Activated T-helper 17 cell treated with anti-CD3 and anti-CD28 coated beads, Interleukin-2, amount 50 U/mL, for 72 hours (primary cell): ENCODE data around the gene KLHL3. TPM values are rescaled to one million over a fixed set of nuclear protein-coding genes. Genes with fewer than 3 reads are reported as not detected.

Experiments used
- ATAC-seq: fragments of 150-1000 bp; cut with Tn5 transposase; replicated peaks from 2 replicates; pipeline ENCODE4 v1.10.0; 2021; ENCODE audit warnings: mild to moderate bottlenecking, moderate library complexity
- H3K27ac Mint-ChIP-seq: one replicate; pipeline ENCODE4 v1.8.0; 2022; ENCODE audit warnings: mixed read lengths
- H3K27me3 Mint-ChIP-seq: one replicate; pipeline ENCODE4 v1.8.0; 2022; ENCODE audit warnings: mixed read lengths
- H3K36me3 Mint-ChIP-seq: one replicate; pipeline ENCODE4 v1.8.0; 2022; ENCODE audit warnings: low read depth, mild to moderate bottlenecking, mixed read lengths
- H3K4me1 Mint-ChIP-seq: one replicate; pipeline ENCODE4 v1.8.0; 2022; ENCODE audit warnings: mixed read lengths
- H3K4me3 Mint-ChIP-seq: one replicate; pipeline ENCODE4 v1.8.0; 2022; ENCODE audit warnings: mild to moderate bottlenecking, mixed read lengths
- H3K9me3 Mint-ChIP-seq: one replicate; pipeline ENCODE4 v1.8.0; 2022; ENCODE audit warnings: mixed read lengths
- total RNA-seq, 2 donors: library from RNA; stranded (reverse); gene quantifications; one replicate each; pipeline ENCODE4 v1.2.3, GENCODE V29; 2022

Gene KLHL3
- total RNA-seq, 2 donors from 2014 or later: 5.3 to 9.5 TPM

DNA sequence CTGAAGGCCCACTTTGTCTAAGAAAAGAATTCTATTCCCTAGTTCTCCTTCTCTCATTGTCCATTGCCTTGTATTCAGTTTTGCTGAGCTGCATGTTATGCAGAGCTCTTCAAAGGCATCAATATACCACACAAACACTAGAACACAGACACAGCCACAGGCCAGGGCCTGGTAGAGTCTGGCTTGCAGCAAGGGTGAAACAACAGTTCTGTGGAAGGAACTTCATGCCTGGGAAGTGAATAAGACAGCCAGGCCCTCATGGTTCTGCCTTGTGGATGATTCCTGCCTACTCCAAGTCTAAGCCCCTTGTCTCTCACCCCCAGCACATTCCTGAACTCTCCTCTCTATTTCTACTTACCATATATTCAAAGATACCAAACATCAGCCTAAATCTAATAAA, 30.8 kb downstream of the KLHL3 start:
- peak overlapping the region; percentile 15 for H3K27ac Mint-ChIP-seq

DNA sequence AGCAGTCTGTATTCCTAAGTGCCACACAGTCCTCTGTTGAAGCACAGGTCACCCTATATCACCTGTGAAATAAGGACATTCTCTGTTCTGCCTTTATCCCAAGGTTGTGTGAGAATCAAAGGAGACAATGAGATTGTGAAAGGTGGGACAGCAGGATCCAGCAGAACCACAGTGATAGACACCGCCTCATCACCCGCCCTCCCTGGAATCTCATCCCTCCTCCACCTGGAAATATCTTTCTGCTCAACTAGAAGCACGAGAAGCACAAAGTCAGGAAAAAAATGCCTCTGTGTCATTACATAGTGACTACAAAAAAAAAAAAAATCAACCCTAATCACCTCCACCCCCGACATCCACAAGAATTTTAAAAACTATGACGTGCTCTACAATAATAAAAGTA, 32.3 kb downstream of the KLHL3 start:
- ATAC-seq: no peak

More for the DNA sequence above, 30.8 kb downstream of the KLHL3 start:
- Mint-ChIP-seq H3K4me3 (no peak overlapping the region), H3K36me3 (peaks cover 7% of the 10 kb centered on the region), H3K4me1 (no peaks in the 10 kb centered on the region), H3K9me3 (no peaks in the 10 kb centered on the region), H3K27me3 (no peaks in the 10 kb centered on the region)
- no peak for ATAC-seq

DNA sequence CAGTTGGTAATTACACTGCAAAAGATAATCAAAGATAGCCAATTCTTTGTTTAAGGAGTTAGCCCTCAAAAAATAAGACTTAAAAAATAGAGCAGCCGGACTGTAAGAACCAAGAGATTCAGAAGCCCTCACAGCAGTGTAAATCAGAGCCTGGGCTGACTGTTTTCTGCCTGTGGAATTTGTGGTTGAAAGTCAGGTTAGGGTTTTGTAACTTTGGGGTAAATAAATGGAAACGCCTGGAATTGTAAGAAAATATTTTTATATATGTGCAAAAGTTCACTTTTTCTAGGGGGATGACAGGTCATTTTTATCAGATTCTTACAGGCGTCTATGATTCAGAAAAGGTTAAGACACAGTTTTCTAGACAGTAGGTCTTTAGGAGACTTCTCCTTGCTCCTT, 35.6 kb downstream of the KLHL3 start:
- peaks cover 7% of the 10 kb centered on the region for H3K36me3 Mint-ChIP-seq
- H3K9me3 Mint-ChIP-seq: no peaks in the 10 kb centered on the region
- no peak overlapping the region for H3K4me3 Mint-ChIP-seq
- H3K27me3 Mint-ChIP-seq: no peaks in the 10 kb centered on the region
- ATAC-seq: no peak
- peaks cover 22% of the 10 kb centered on the region for H3K4me1 Mint-ChIP-seq
- H3K27ac Mint-ChIP-seq: no peak overlapping the region

More for the DNA sequence above, 32.3 kb downstream of the KLHL3 start:
- H3K27ac Mint-ChIP-seq: no peak overlapping the region
- H3K4me3 Mint-ChIP-seq: no peak overlapping the region
- peaks cover 7% of the 10 kb centered on the region for H3K36me3 Mint-ChIP-seq
- no peaks in the 10 kb centered on the region for H3K9me3 Mint-ChIP-seq
- H3K4me1 Mint-ChIP-seq: no peaks in the 10 kb centered on the region
- no peaks in the 10 kb centered on the region for H3K27me3 Mint-ChIP-seq

DNA sequence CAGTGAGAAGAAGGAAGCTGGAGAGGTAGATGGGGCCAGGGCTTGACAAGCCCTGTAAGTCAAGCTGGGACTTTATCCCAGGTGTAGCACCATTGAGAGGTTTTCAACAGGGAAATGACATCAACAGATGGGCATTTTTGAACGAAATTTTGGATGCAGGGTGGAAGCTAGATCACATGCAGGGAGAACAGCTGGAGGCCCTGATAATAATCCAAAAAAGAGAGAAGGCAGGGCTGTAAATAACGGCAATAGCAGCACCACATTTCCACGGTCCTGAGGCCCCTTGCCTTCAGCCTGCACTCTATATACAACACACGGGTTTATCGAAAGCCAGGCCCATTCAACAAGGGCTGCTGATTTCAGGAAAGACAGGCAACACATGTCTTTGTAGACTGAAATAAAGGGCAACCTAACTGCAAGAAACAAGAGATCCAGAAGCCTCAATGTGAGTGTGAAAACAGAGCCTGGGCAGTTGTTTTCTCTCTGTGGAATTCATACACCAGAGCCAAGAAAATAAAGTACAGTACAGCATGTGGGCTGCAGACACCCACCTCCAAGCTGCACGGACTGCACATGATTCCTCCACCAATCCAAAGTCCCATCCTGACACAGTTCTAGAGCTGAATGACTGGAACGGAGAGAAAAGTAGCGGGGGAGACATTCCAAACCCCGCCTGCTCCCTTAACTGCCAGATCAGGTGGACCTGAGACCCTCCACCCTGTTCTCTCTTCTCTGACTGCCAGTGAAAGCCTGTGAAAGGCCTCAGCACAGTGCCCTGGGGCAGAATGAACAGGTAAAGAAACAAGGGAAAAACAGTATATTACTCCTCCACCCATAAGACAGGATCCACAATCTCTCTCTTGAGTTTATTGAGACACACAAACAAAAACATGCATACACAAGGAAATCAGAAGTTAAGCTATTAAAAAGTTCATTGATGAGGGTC, 36.3 kb downstream of the KLHL3 start:
- no peak for ATAC-seq
- Mint-ChIP-seq H3K27ac (peak overlapping the region; percentile 18), H3K27me3 (no peaks in the 10 kb centered on the region), H3K4me1 (peaks cover 28% of the 10 kb centered on the region), H3K4me3 (no peak overlapping the region), H3K36me3 (peaks cover 6% of the 10 kb centered on the region), H3K9me3 (no peaks in the 10 kb centered on the region)

DNA sequence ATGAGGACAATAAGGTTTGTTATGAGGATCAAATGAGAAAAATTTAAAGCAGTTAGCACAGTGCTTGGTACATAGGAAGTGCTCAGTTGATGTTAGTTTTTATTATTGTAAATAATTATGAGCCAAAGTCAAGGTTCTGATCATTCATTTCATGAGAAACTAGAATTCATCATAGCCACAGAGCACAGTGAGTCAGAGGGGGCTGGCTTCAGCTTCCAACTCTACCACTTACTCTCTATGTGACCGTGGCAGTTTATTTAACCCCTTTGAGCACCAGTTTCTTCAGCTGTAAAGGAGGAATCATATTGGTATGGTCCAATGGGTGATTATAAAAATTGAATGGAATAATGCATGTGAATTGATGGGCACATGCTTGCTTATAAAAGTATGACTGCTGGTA, 39.4 kb downstream of the KLHL3 start:
- H3K27me3 Mint-ChIP-seq: no peaks in the 10 kb centered on the region
- peaks cover 47% of the 10 kb centered on the region for H3K4me1 Mint-ChIP-seq
- peak overlapping the region; percentile 86 for H3K27ac Mint-ChIP-seq
- H3K9me3 Mint-ChIP-seq: no peaks in the 10 kb centered on the region
- peak overlapping the region; percentile 76 for H3K4me3 Mint-ChIP-seq
- H3K36me3 Mint-ChIP-seq: peaks cover 20% of the 10 kb centered on the region
- peak; percentile 99 for ATAC-seq

DNA sequence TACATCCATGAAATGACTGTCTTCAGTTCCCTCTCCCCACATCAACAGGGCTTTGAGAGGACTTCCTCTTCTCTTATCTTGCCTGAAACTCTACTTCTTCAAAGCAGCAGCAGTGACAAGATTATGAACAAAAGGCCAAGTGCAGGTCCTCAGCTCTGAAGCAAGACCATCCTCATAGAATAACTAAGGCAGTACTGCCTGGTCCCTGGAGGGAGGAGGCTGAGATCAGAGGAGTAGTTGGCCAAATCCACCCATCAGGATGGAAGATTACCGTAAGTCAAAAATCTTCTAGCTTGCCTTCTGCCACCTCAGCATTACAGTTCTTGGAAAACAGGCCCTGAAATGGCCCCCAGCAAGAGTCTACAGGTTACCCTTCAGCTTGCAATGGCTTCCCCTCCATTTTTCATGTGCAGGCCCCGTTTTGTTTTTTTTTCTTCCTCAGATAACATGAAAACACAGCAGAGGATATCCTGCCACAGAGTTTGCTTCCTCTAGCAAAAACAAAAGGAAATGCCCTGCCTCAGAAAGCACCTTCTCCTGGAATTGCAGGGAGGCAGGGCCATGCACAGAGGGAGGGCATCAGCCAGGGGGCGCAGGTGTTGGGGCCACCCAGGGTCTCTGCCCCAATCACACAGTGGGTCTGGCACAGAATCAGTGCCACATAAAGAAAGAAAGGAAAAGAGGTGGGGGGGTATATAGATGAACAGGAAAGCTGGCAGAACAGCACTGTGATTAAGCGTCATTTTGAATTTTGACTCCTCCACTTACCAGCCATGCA, 40.0 kb downstream of the KLHL3 start:
- no peaks in the 10 kb centered on the region for H3K27me3 Mint-ChIP-seq
- peaks cover 24% of the 10 kb centered on the region for H3K36me3 Mint-ChIP-seq
- peak; percentile 56 for ATAC-seq
- H3K27ac Mint-ChIP-seq: peak overlapping the region; percentile 86
- H3K4me1 Mint-ChIP-seq: peaks cover 47% of the 10 kb centered on the region
- peak overlapping the region; percentile 76 for H3K4me3 Mint-ChIP-seq
- H3K9me3 Mint-ChIP-seq: no peaks in the 10 kb centered on the region

DNA sequence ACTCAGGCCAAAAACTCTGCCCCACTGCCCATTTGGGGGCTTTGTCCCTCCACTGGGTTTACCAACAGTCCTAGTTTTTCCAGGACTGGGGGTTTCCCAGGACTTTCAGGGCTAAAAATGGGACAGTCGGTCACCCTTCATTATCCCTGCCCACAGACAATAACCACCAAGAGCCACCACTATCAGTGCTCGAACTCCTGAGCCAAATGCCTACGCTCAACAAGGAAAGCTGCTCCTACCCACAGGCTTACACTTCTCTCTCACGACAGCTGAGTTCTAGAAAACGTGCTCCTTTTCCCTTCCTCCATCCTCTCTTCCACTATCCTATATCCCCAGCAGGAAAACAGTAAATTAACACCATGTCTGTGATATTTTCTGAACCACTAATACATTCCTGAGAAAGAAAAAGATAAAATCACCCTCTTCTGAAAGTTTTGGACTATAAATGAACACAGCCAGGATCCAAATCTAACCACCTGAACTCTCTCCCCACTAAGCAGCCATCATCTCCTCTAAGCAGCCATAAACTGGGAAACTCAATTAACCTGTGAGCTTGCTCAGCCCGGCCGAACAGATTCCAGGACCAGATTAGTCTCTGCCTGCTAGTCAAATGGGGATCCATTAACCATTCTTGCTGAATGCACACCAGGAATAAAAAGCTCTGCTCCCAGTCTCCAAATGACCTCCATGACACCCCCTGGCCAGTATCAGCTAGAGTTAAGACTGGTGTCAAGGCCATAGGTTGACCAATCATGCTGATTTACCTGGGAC, 41.8 kb downstream of the KLHL3 start:
- peaks cover 47% of the 10 kb centered on the region for H3K4me1 Mint-ChIP-seq
- H3K27ac Mint-ChIP-seq: peak overlapping the region; percentile 86
- H3K4me3 Mint-ChIP-seq: no peak overlapping the region
- no peaks in the 10 kb centered on the region for H3K27me3 Mint-ChIP-seq
- no peak for ATAC-seq
- H3K9me3 Mint-ChIP-seq: no peaks in the 10 kb centered on the region
- peaks cover 36% of the 10 kb centered on the region for H3K36me3 Mint-ChIP-seq

DNA sequence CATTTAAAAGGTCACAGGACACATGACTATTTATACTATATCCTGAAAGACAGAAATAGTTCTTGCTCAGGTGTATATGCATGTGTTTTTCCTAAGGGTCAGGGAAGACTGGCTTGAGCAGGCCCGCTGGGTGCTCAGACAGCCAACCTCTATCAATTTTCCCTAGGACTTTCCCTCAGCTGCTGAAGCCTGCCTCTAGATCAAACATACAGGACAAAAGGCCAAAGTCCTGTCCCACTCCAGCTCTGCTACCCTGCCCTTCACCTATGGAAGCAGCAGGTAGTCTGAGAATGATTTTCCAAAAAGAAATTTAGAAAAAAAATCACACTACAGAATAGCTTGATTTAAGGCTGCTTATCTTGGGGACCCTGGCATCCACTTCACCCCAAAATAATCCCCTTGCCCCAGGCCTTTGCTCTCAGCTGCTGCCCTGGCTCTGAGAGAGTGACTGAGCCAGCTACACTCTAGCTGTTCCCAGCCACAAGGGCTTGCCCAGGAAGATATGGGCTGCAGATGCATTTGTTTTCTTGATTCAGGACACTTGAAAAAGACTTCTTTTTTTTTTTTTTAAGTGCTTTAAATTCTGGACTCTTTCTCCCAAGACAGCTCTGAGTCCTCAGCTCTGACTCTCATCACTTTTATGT, 42.5 kb downstream of the KLHL3 start:
- Mint-ChIP-seq H3K36me3 (peaks cover 43% of the 10 kb centered on the region), H3K27ac (peak overlapping the region; percentile 86), H3K9me3 (no peaks in the 10 kb centered on the region), H3K4me1 (peaks cover 51% of the 10 kb centered on the region), H3K27me3 (no peaks in the 10 kb centered on the region), H3K4me3 (no peak overlapping the region)
- ATAC-seq: no peak

DNA sequence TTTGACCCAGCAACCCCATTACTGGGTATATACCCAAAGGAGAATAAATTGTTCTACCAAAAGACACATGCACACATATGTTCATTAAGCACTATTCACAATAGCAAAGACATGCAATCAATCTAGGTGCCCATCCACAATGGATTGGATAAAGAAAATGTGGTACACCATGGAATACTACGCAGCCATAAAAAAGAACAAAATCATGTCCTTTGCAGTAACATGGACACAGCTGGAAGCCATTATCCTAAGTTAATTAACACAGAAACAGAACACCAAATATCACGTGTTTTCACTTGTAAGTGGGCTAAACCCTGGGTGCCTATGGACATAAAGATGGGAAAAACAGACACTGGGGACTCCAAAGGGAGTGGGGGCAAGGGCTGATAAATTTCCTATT, 46.6 kb downstream of the KLHL3 start:
- no peak for ATAC-seq
- Mint-ChIP-seq H3K27ac (no peak overlapping the region), H3K9me3 (no peaks in the 10 kb centered on the region), H3K4me3 (no peak overlapping the region), H3K27me3 (no peaks in the 10 kb centered on the region), H3K36me3 (peaks cover 45% of the 10 kb centered on the region), H3K4me1 (peaks cover 21% of the 10 kb centered on the region)

DNA sequence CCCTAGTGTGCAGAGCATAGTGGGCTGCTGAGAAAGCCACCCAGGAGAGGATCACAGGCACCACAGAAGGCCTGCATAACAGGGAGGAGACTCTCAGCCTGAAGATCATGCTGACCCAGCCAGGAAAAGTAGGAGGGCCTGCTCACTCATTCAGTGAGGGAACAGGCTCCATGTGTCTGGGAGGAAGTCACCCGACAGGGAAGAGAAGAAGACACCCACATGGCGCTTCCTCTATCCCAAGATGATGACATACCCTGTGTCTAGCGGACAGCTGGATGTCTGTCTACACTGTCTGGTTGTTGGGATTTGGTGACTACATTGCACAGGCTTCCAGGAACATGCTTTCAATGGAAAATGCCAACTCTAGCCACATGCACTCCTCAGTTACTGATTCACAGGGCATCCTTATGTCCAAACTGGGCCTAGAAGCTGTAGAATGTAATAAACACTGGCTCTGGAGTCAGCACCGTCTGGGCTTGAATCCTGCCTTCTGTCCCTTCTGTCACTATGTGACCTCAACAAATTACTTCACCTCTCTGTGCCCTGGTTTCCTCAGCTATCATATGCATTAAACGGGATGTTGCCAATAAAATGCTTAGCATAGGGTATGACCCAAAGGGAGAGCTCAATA, 47.6 kb downstream of the KLHL3 start:
- Mint-ChIP-seq H3K9me3 (no peaks in the 10 kb centered on the region), H3K4me1 (peaks cover 16% of the 10 kb centered on the region), H3K27ac (no peak overlapping the region), H3K36me3 (peaks cover 45% of the 10 kb centered on the region), H3K27me3 (no peaks in the 10 kb centered on the region), H3K4me3 (no peak overlapping the region)
- ATAC-seq: no peak

DNA sequence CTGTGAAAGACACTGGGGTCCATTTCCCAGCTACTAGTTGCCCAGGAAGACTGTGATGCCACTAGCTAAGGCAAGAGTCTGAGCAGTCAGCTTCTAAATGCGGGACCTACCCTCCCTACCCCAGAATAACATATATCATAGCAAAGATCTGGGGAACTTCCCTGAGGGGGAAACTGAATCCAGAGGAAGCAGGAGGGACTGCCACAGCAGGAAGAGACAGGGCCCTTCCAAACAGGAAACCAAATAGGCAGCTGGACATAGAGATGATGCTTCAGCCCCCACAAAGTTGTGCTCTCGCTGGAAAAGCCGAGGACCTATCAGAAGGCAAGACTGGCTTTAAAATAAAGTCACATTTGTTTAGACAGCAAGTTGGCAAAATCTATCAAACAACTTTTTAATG, 51.1 kb downstream of the KLHL3 start:
- Mint-ChIP-seq H3K4me1 (peaks cover 4% of the 10 kb centered on the region), H3K36me3 (peaks cover 18% of the 10 kb centered on the region), H3K27me3 (no peaks in the 10 kb centered on the region), H3K4me3 (no peak overlapping the region), H3K27ac (no peak overlapping the region), H3K9me3 (no peaks in the 10 kb centered on the region)
- ATAC-seq: no peak

DNA sequence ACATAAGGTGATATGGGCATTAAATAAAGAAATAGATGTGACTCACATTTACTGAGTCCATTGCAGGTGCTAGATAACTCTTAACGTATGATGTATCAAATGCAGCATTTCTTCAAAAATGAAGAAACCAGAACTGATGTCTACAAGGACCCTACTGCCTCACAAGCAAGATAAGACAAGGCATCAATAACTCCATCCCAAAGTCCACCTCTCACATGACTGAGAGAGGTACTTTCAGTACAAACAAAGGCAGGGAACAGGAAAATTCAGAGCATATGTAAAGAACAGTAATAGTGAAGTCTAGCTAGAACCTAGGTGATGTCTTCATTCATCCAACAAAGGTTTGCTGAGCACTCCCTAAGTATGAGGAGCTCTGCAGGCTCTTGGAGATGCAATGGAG, 54.7 kb downstream of the KLHL3 start:
- H3K27ac Mint-ChIP-seq: no peak overlapping the region
- H3K36me3 Mint-ChIP-seq: peaks cover 22% of the 10 kb centered on the region
- ATAC-seq: no peak
- no peak overlapping the region for H3K4me3 Mint-ChIP-seq
- no peaks in the 10 kb centered on the region for H3K27me3 Mint-ChIP-seq
- H3K9me3 Mint-ChIP-seq: no peaks in the 10 kb centered on the region
- no peaks in the 10 kb centered on the region for H3K4me1 Mint-ChIP-seq

DNA sequence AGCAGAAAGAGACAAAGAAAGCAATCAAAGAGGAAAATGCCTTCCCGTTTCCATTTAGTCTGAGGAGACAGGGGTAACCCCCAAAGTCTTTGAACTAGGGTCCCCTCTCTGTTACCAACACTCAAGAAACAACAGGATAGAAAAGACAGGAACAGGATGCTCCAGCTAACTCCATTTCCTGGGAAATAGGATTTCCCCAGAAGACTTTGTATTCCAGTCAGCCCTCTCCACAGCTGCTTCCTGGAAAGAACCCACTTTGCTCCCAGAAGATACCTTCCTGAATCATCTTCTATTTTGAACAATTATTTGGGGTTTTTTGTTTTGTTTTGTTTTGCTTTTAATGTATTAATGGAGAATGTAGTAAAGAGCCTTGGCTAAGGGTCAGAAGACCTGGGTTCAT, 56.0 kb downstream of the KLHL3 start:
- H3K4me3 Mint-ChIP-seq: no peak overlapping the region
- no peaks in the 10 kb centered on the region for H3K27me3 Mint-ChIP-seq
- H3K36me3 Mint-ChIP-seq: peaks cover 19% of the 10 kb centered on the region
- H3K4me1 Mint-ChIP-seq: no peaks in the 10 kb centered on the region
- ATAC-seq: no peak
- peak overlapping the region; percentile 11 for H3K27ac Mint-ChIP-seq
- H3K9me3 Mint-ChIP-seq: no peaks in the 10 kb centered on the region
